Gastrocnemius medialis (tissue), 4 donors: Measurements from ENCODE around the gene SPOUT1. TPM values are rescaled to one million over a fixed set of nuclear protein-coding genes. Genes with fewer than 3 reads are reported as not detected.

Source experiments
- ATAC-seq, 2 donors: fragments of 150-250 bp; one replicate each; pipeline ENCODE4 v1.9.1; 2016
- DNase-seq, 2 donors: peaks; one replicate each; pipeline ENCODE4 v3.0.0-alpha.2; 2019
- H3K27ac ChIP-seq, 4 donors: fragments of 200-600 bp; sonication (generic); 1 replicate in 1 of 4; 2 replicates in 3 of 4; pipeline ENCODE4 v1.5.1; 2016 to 2018; ENCODE audit warnings: mild to moderate bottlenecking in 2 of 4, moderate library complexity in 1 of 4
- H3K27me3 ChIP-seq, 3 donors: fragments of 200-600 bp; sonication (generic) in 2 of 3; 1 replicate in 1 of 3; 2 replicates in 2 of 3; pipeline versions ENCODE4 v1.5.1 to v1.6.0; 2016 to 2019; ENCODE audit warnings: mild to moderate bottlenecking in 1 of 3, moderate library complexity in 1 of 3
- H3K36me3 ChIP-seq, 2 donors: fragments of 200-600 bp; sonication (generic) in 1 of 2; one replicate each; pipeline ENCODE4 v1.5.1; 2017 to 2018
- H3K4me1 ChIP-seq, 2 donors: fragments of 200-600 bp; sonication (generic) in 1 of 2; one replicate each; pipeline ENCODE4 v1.5.1; 2016 to 2017; ENCODE audit warnings: mild to moderate bottlenecking in 2 of 2
- H3K4me3 ChIP-seq, 4 donors: fragments of 200-600 bp; sonication (generic) in 3 of 4; 1 replicate in 1 of 4; 2 replicates in 3 of 4; pipeline ENCODE4 v1.5.1; 2016 to 2019; ENCODE audit warnings: mild to moderate bottlenecking in 2 of 4
- H3K9me3 ChIP-seq, 3 donors: fragments of 200-600 bp; sonication (generic) in 2 of 3; 1 replicate in 1 of 3; 2 replicates in 2 of 3; pipeline ENCODE4 v1.5.1; 2016 to 2019
- CTCF ChIP-seq, 5 experiments: fragments of 450-650 bp in 3 of 5; fragments of 200-600 bp in 2 of 5; sonication (generic) in 2 of 5; IDR thresholded peaks in 4 of 5; conservative IDR thresholded peaks in 1 of 5; 1 replicate in 4 of 5; 2 replicates in 1 of 5; pipeline ENCODE4 v1.5.1; 2016 to 2019; ENCODE audit warnings: antibody characterized with exemption in 5 of 5, mild to moderate bottlenecking in 3 of 5, moderate library complexity in 3 of 5
- POLR2A ChIP-seq, 2 donors: fragments of 450-650 bp; IDR thresholded peaks; one replicate each; pipeline ENCODE4 v1.6.1; 2017; ENCODE audit warnings: antibody characterized with exemption in 2 of 2, mild to moderate bottlenecking in 2 of 2, moderate library complexity in 2 of 2
- in situ Hi-C, 4 donors: fragments of 200-750 bp; cut with MboI; loops; one replicate each; pipeline versions ENCODE4 v1.15.0 to v1.8.0; 2017; ENCODE audit warnings: low sequenced_read_pairs in 4 of 4
- intact Hi-C: fragments of 100-400 bp; cut with DNase I; formaldehyde crosslinking; loops from one replicate; pipeline ENCODE4 v1.15.1; 2023; ENCODE audit warnings: low total_unique reads
- total RNA-seq, 4 donors: library from RNA; depleted of rRNA; stranded (reverse); fragments of >200 nt; gene quantifications; one replicate each; pipeline versions ENCODE4 v1.1.0 to v1.2.3, GENCODE V29; 2016

Gene SPOUT1
- total RNA-seq, 4 donors from 2014 or later = 10.7 to 29.3 (median 14.9) TPM

GRCh38 chr9:128809036-128809599, 20.5 kb downstream of the SPOUT1 start:
- DNase-seq (no peak), ATAC-seq (no peak)
- peaks cover 0 to 43% of the 10 kb centered on the region in 2 donors for H3K36me3 ChIP-seq
- H3K27ac ChIP-seq = no peak overlapping the region
- in situ Hi-C loops = no loop called here
- H3K27me3 ChIP-seq = no peaks in the 10 kb centered on the region
- peaks cover 0 to 4% of the 10 kb centered on the region in 2 donors for H3K4me1 ChIP-seq
- H3K9me3 ChIP-seq = no peaks in the 10 kb centered on the region
- no peak for TF ChIP-seq POLR2A (IDR thresholded peaks at IDR 0.05)
- no peak for TF ChIP-seq CTCF (IDR thresholded peaks at IDR 0.05 in 4 of 5, conservative IDR thresholded peaks at IDR 0.05 in 1 of 5)
- intact Hi-C loops = no loop called here
- H3K4me3 ChIP-seq = no peak overlapping the region

GRCh38 chr9:128808543-128808942, 21.1 kb downstream of the SPOUT1 start:
- H3K27ac ChIP-seq = no peak overlapping the region
- no peaks in the 10 kb centered on the region for H3K9me3 ChIP-seq
- TF ChIP-seq CTCF (IDR thresholded peaks at IDR 0.05 in 4 of 5, conservative IDR thresholded peaks at IDR 0.05 in 1 of 5) (no peak), POLR2A (IDR thresholded peaks at IDR 0.05) (no peak)
- no peak overlapping the region for H3K4me3 ChIP-seq
- peaks cover 0 to 4% of the 10 kb centered on the region in 2 donors for H3K4me1 ChIP-seq
- ATAC-seq = no peak
- in situ Hi-C loops = no loop called here
- peaks cover 0 to 48% of the 10 kb centered on the region in 2 donors for H3K36me3 ChIP-seq
- DNase-seq = no peak
- no peaks in the 10 kb centered on the region for H3K27me3 ChIP-seq
- intact Hi-C loops = no loop called here

GRCh38 chr9:128807827-128808226, 21.8 kb downstream of the SPOUT1 start:
- Histone ChIP-seq H3K4me1 (peaks cover 0 to 4% of the 10 kb centered on the region in 2 donors), H3K4me3 (no peak overlapping the region), H3K9me3 (no peaks in the 10 kb centered on the region), H3K27ac (no peak overlapping the region), H3K36me3 (peaks cover 0 to 55% of the 10 kb centered on the region in 2 donors), H3K27me3 (no peaks in the 10 kb centered on the region)
- TF ChIP-seq POLR2A (IDR thresholded peaks at IDR 0.05) (no peak), CTCF (IDR thresholded peaks at IDR 0.05 in 4 of 5, conservative IDR thresholded peaks at IDR 0.05 in 1 of 5) (no peak)
- ATAC-seq (no peak), DNase-seq (no peak)
- intact Hi-C loops = no loop called here
- in situ Hi-C loops = no loop called here

GRCh38 chr9:128805661-128806060, 23.9 kb downstream of the SPOUT1 start:
- no peak for ATAC-seq
- Histone ChIP-seq H3K4me1 (no peaks in the 10 kb centered on the region), H3K27me3 (no peaks in the 10 kb centered on the region), H3K36me3 (peaks cover 0 to 73% of the 10 kb centered on the region in 2 donors), H3K9me3 (no peaks in the 10 kb centered on the region), H3K27ac (no peak overlapping the region), H3K4me3 (no peak overlapping the region)
- in situ Hi-C loops = no loop called here
- intact Hi-C loops = no loop called here
- DNase-seq = no peak
- TF ChIP-seq POLR2A (IDR thresholded peaks at IDR 0.05) (no peak), CTCF (IDR thresholded peaks at IDR 0.05 in 4 of 5, conservative IDR thresholded peaks at IDR 0.05 in 1 of 5) (no peak)

GRCh38 chr9:128802482-128802881, 27.1 kb downstream of the SPOUT1 start:
- Histone ChIP-seq H3K27me3 (no peaks in the 10 kb centered on the region), H3K4me1 (no peaks in the 10 kb centered on the region), H3K9me3 (no peaks in the 10 kb centered on the region), H3K4me3 (no peak overlapping the region), H3K36me3 (peaks cover 0 to 83% of the 10 kb centered on the region in 2 donors), H3K27ac (no peak overlapping the region)
- in situ Hi-C loops (no loop called here), intact Hi-C loops (no loop called here)
- DNase-seq (no peak), ATAC-seq (no peak)
- no peak for TF ChIP-seq POLR2A (IDR thresholded peaks at IDR 0.05)
- no peak for TF ChIP-seq CTCF (IDR thresholded peaks at IDR 0.05 in 4 of 5, conservative IDR thresholded peaks at IDR 0.05 in 1 of 5)
